Measurements from ENCODE around the gene C1orf21. TPM values are rescaled to one million over a fixed set of nuclear protein-coding genes. Genes with fewer than 3 reads are reported as not detected.

C1orf21 gene
- total and polyA plus RNA-seq, 2 donors (not counting 1 experiment from before 2014, with no cell fraction given) = 53.0 to 95.4 TPM

- no peaks in the 10 kb centered on the region for H3K27me3 ChIP-seq (ENCODE audit: control insufficient read depth, insufficient read depth, low read length)
- no peak overlapping the region for H3K4me2 ChIP-seq (ENCODE audit: extremely low read depth, insufficient read depth, low read length)
- TF ChIP-seq EZH2 (IDR thresholded peaks at IDR 0.05; ENCODE audit: low read length, missing control alignments) (no peak), CTCF (conservative IDR thresholded peaks at IDR 0.05 in 1 of 2, IDR thresholded peaks at IDR 0.05 in 1 of 2; ENCODE audit: low read depth in 1 of 2, low read length in 2 of 2) (no peak)
- H3K9ac ChIP-seq (ENCODE audit: insufficient read depth, low read length) = no peak overlapping the region
- peaks cover 4% of the 10 kb centered on the region for H3K4me1 ChIP-seq (ENCODE audit: control insufficient read depth, extremely low read depth, insufficient read depth, low read length)
- H2AFZ ChIP-seq (ENCODE audit: low read length) = no peak overlapping the region
- H4K20me1 ChIP-seq (ENCODE audit: control insufficient read depth, extremely low read depth, insufficient read depth, low read length) = no peaks in the 10 kb centered on the region
- H3K27ac ChIP-seq (ENCODE audit: insufficient read depth, low read length) = no peak overlapping the region
- no peak for DNase-seq (ENCODE audit: low read depth in 2 of 2)
- H3K36me3 ChIP-seq (ENCODE audit: control insufficient read depth, insufficient read depth, low read length) = no peaks in the 10 kb centered on the region
- peaks cover 23% of the 10 kb centered on the region for H3K79me2 ChIP-seq (ENCODE audit: control insufficient read depth, insufficient read depth, low read length)
- H3K4me3 ChIP-seq (replicated peaks in 1 of 4; ENCODE audit: control extremely low read depth in 1 of 4, insufficient read depth in 1 of 4, low read depth in 3 of 4, low read length in 4 of 4) = no peak overlapping the region
- no peaks in the 10 kb centered on the region for H3K9me3 ChIP-seq (ENCODE audit: control insufficient read depth, insufficient read depth, low read depth, low read length)
Measured at GRCh38 chr1:184417916-184418315, 31.1 kb downstream of the C1orf21 start.

GRCh38 chr1:184418652-184419349 lies 32.0 kb downstream of the C1orf21 start:
- Histone ChIP-seq H3K4me3 (replicated peaks in 1 of 4; ENCODE audit: control extremely low read depth in 1 of 4, insufficient read depth in 1 of 4, low read depth in 3 of 4, low read length in 4 of 4) (no peak overlapping the region), H3K9ac (ENCODE audit: insufficient read depth, low read length) (no peak overlapping the region), H3K79me2 (ENCODE audit: control insufficient read depth, insufficient read depth, low read length) (peaks cover 23% of the 10 kb centered on the region), H3K4me2 (ENCODE audit: extremely low read depth, insufficient read depth, low read length) (no peak overlapping the region), H3K4me1 (ENCODE audit: control insufficient read depth, extremely low read depth, insufficient read depth, low read length) (peaks cover 4% of the 10 kb centered on the region), H3K36me3 (ENCODE audit: control insufficient read depth, insufficient read depth, low read length) (no peaks in the 10 kb centered on the region), H2AFZ (ENCODE audit: low read length) (no peak overlapping the region), H3K9me3 (ENCODE audit: control insufficient read depth, insufficient read depth, low read depth, low read length) (no peaks in the 10 kb centered on the region), H3K27me3 (ENCODE audit: control insufficient read depth, insufficient read depth, low read length) (no peaks in the 10 kb centered on the region), H4K20me1 (ENCODE audit: control insufficient read depth, extremely low read depth, insufficient read depth, low read length) (no peaks in the 10 kb centered on the region), H3K27ac (ENCODE audit: insufficient read depth, low read length) (no peak overlapping the region)
- TF ChIP-seq EZH2 (IDR thresholded peaks at IDR 0.05; ENCODE audit: low read length, missing control alignments) (no peak), CTCF (conservative IDR thresholded peaks at IDR 0.05 in 1 of 2, IDR thresholded peaks at IDR 0.05 in 1 of 2; ENCODE audit: low read depth in 1 of 2, low read length in 2 of 2) (no peak)
- DNase-seq (ENCODE audit: low read depth in 2 of 2) = no peak

- Histone ChIP-seq H3K4me1 (ENCODE audit: control insufficient read depth, extremely low read depth, insufficient read depth, low read length) (peaks cover 4% of the 10 kb centered on the region), H3K27me3 (ENCODE audit: control insufficient read depth, insufficient read depth, low read length) (no peaks in the 10 kb centered on the region), H3K9ac (ENCODE audit: insufficient read depth, low read length) (no peak overlapping the region), H4K20me1 (ENCODE audit: control insufficient read depth, extremely low read depth, insufficient read depth, low read length) (no peaks in the 10 kb centered on the region), H3K4me2 (ENCODE audit: extremely low read depth, insufficient read depth, low read length) (no peak overlapping the region), H3K79me2 (ENCODE audit: control insufficient read depth, insufficient read depth, low read length) (peaks cover 23% of the 10 kb centered on the region), H3K4me3 (replicated peaks in 1 of 4; ENCODE audit: control extremely low read depth in 1 of 4, insufficient read depth in 1 of 4, low read depth in 3 of 4, low read length in 4 of 4) (no peak overlapping the region), H2AFZ (ENCODE audit: low read length) (no peak overlapping the region), H3K36me3 (ENCODE audit: control insufficient read depth, insufficient read depth, low read length) (no peaks in the 10 kb centered on the region), H3K9me3 (ENCODE audit: control insufficient read depth, insufficient read depth, low read depth, low read length) (no peaks in the 10 kb centered on the region), H3K27ac (ENCODE audit: insufficient read depth, low read length) (peak overlapping the region; percentile 38)
- DNase-seq (ENCODE audit: low read depth in 2 of 2) = peak; percentile 21 to 32
- TF ChIP-seq CTCF (conservative IDR thresholded peaks at IDR 0.05 in 1 of 2, IDR thresholded peaks at IDR 0.05 in 1 of 2; ENCODE audit: low read depth in 1 of 2, low read length in 2 of 2) (no peak), EZH2 (IDR thresholded peaks at IDR 0.05; ENCODE audit: low read length, missing control alignments) (no peak)
Measured at GRCh38 chr1:184419350-184420161, 32.7 kb downstream of the C1orf21 start.

Measured in fibroblast of lung (primary cell).